Heart left ventricle (tissue), 13 donors: ENCODE results near the gene TMEM80.

Experiments used
- POLR2A ChIP-seq, 2 donors: fragments of 450-650 bp; IDR thresholded peaks; one replicate each; pipeline ENCODE4 v1.6.1; 2017; ENCODE audit warnings: antibody characterized with exemption in 2 of 2, mild to moderate bottlenecking in 2 of 2, moderate library complexity in 2 of 2
- TF ChIP-seq, protein P1 (sequence below), 12 donors: fragments of 200-600 bp; sonication (generic) in 4 of 12; IDR thresholded peaks; one replicate each; pipeline versions ENCODE4 v1.5.0 to v1.8.0; 2018 to 2022; ENCODE audit warnings: antibody characterized with exemption in 12 of 12, mild to moderate bottlenecking in 5 of 12
- donor health status: ischemic (EF 13 %, LVEDD 7.1; RV severe dilation, severe dysfunction).
- donor health status: DM: no; HTN: yes; CAD: no.
- donor health status: DM: no; HTN: no; CAD: no.
- donor health status: ischemic (EF 25% LVEDD 6.9; RV normal size, moderate dysfunction).
- donor health status: ischemic (EF 25% LVEDD 5.7; RV mildly dilated, moderate dysfunction).
- donor health status: ischemic (EF 35%, LVEDD 5.7; RV mildly dilated, moderate dysfunction).
- donor health status: nonischemic (EF 11% LVEDD 7.7; RV severe dilation, severe dysfunction).
- donor health status: DM: yes; HTN: yes; CAD: no.
- donor health status: PGD.
- donor health status: ischemic (EF 29% LVEDD 5.4; RV normal size, mild dysfunction).
- donor health status: nonischemic (EF 23%, LVEDD 6.1; RV moderate dilation, normal function).

DNA sequence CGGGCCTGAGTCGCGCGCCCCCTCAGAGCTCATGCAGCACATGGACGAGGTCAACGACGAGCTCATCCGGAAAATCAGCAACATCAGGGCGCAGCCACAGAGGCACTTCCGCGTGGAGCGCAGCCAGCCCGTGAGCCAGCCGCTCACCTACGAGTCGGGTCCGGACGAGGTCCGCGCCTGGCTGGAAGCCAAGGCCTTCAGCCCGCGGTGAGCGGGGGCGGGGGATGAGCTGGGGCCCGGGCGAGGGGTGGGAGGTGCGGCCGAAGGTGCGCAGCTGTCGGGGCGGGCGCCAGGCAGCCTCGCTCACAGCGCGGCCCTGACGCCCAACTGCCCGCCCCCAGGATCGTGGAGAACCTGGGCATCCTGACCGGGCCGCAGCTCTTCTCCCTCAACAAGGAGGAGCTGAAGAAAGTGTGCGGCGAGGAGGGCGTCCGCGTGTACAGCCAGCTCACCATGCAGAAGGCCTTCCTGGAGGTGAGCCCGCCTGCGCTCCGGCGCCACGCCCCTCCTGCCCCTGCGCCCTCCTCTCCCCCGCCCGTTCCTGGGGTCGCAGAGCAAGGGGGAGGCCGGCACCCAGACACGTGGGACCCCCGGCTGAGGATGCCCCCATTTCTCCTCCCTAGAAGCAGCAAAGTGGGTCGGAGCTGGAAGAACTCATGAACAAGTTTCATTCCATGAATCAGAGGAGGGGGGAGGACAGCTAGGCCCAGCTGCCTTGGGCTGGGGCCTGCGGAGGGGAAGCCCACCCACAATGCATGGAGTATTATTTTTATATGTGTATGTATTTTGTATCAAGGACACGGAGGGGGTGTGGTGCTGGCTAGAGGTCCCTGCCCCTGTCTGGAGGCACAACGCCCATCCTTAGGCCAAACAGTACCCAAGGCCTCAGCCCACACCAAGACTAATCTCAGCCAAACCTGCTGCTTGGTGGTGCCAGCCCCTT is 30.9 kb downstream of the TMEM80 start:
- TF ChIP-seq, protein P1, sequence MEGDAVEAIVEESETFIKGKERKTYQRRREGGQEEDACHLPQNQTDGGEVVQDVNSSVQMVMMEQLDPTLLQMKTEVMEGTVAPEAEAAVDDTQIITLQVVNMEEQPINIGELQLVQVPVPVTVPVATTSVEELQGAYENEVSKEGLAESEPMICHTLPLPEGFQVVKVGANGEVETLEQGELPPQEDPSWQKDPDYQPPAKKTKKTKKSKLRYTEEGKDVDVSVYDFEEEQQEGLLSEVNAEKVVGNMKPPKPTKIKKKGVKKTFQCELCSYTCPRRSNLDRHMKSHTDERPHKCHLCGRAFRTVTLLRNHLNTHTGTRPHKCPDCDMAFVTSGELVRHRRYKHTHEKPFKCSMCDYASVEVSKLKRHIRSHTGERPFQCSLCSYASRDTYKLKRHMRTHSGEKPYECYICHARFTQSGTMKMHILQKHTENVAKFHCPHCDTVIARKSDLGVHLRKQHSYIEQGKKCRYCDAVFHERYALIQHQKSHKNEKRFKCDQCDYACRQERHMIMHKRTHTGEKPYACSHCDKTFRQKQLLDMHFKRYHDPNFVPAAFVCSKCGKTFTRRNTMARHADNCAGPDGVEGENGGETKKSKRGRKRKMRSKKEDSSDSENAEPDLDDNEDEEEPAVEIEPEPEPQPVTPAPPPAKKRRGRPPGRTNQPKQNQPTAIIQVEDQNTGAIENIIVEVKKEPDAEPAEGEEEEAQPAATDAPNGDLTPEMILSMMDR (IDR thresholded peaks at IDR 0.05), result no peak
- no peak for TF ChIP-seq POLR2A (IDR thresholded peaks at IDR 0.05)
